ENCODE results near the gene TMEM95.

Gene TMEM95

DNA sequence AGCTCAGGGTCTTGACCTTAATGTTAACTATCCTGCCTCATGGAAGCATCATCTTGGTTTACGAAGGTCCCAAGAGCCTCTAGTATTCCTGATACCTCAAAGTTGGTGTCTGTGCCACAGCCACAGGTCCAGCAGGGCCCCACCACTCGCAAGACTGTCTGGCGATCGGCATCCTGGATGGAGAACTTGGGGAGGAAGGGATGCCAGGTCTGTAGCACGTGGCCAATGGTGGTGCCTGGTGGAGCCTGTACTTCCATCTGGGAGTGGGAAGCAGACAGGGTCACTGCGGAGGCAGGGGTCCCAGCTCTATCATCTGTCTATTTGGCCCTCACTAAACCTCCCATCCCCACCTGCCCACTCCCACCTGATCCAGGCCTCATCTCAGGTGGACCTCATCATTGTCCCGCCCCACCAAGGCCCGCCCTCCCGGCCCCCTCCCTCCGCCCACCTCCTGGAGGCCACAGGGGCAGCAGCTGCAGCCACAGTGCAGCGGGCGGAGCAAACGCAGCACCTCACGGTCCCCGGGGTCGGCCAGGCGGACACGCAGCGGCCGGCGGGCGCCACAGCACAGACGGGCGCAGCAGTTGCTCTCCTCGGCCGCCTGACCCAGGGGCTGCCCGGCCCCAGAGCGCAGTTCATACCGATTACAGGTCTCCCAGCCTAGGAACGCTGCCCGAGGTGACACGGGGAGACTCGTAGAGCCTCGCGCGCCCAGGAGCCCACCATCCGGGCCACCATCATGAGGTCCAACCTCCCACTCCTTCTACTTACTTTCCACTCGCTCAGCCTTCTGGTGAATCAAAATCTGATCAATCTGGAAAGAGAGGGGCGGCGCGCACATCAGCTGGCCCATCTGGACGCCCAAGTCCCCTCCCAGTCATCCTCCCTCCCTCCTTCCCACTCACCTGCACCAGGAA lies 38.0 kb downstream of the TMEM95 start:
- Histone ChIP-seq H3K4me1 (ENCODE audit: control insufficient read depth, insufficient read depth, low read length) (peaks cover 20% of the 10 kb centered on the region), H3K9ac (ENCODE audit: low read length in 2 of 2) (peak overlapping the region in 1 of 2 donors; percentile 73), H3K9me3 (ENCODE audit: control insufficient read depth in 2 of 2, low read length in 2 of 2) (no peaks in the 10 kb centered on the region), H3K27ac (ENCODE audit: low read length) (no peak overlapping the region), H3K4me3 (ENCODE audit: low read length in 2 of 2) (peak overlapping the region; percentile 76 to 84), H3K27me3 (ENCODE audit: control insufficient read depth in 1 of 2, insufficient read depth in 2 of 2, low read length in 2 of 2) (no peaks in the 10 kb centered on the region), H3K36me3 (ENCODE audit: control insufficient read depth in 2 of 2, insufficient read depth in 2 of 2, low read length in 2 of 2) (peaks cover 6 to 16% of the 10 kb centered on the region in 2 donors)

DNA sequence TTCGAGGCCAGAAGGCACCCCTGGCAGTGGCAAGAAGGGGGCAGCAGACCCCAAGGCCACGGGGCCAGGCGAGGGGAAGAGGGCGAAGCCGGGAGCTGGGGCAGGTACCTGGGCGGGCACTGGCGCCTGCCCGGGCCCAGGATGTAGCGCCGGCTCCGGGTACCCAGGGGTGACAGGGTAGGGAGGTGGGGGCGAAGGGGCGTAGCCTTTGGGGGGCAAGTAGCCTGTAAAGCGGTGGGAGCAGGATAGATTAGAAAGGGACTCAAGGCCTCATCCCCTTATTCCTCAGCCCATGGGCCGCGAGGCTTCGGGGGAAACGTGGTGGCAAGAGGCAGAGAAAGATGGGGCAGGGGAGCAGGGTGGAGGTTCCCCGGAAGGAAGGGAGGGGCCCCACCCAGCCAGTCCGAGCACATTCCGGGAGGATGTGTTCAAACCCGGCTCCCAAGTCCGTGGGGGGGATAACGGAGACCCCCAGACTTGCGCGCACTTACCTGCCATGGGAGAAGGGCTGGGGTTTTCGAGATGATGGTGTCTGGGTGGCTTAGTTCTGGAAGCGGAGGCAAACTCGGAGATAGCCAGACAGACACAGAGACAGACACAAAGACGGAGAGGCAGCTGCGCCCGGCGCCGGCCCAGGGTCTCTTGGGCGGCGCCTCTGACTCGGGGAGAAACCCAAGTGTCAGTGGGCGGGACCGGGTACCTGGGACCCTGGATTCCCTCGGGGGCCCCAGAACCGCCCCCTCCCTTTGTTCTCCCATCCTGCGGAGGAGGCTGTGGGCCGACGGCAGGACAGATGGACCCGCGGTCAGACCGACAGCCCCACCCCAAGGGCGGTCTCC lies 38.9 kb downstream of the TMEM95 start:
- Histone ChIP-seq H3K9ac (ENCODE audit: low read length in 2 of 2) (peak overlapping the region; percentile 73 to 84), H3K36me3 (ENCODE audit: control insufficient read depth in 2 of 2, insufficient read depth in 2 of 2, low read length in 2 of 2) (peaks cover 6 to 16% of the 10 kb centered on the region in 2 donors), H3K4me1 (ENCODE audit: control insufficient read depth, insufficient read depth, low read length) (peaks cover 20% of the 10 kb centered on the region), H3K27ac (ENCODE audit: low read length) (peak overlapping the region; percentile 69), H3K9me3 (ENCODE audit: control insufficient read depth in 2 of 2, low read length in 2 of 2) (no peaks in the 10 kb centered on the region), H3K4me3 (ENCODE audit: low read length in 2 of 2) (peak overlapping the region; percentile 76 to 84), H3K27me3 (ENCODE audit: control insufficient read depth in 1 of 2, insufficient read depth in 2 of 2, low read length in 2 of 2) (no peaks in the 10 kb centered on the region)

DNA sequence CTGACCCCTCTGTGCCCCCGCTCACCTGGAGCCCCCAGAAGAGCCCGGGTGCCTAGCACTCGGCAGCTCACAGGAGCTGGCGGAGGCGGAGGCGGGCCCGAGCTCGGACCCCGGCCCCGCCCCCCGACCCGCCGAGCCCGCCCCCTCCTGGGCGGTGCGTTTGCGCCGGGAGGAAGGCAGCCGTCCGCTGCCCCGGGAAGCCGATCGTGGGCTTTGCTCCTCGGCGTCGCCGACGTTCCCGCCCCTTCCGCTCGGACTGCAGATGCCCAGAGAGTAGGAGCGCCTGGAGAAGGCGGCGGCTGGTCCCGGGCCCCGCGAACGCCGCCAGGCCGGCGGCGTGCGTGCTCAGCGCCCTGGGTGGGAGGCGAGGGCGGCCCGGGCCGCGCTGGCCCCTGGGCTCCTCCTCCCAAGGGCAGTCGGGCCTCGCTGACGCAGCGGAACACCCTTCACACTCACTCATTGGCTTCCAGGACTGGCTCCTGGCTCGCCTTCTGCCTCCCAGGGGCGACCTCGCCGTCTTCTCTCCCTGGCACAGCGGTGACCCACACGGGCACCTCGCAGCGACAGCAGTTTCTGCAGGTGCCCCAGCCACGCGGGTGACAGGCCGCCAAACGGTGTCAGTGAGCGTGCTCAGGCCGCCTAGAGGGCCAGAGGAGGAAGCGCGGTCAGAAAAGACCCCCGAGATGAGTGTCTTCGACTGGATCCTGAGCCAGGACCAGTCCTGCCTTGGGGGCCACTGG lies 39.7 kb downstream of the TMEM95 start, which contains the start of gene PLSCR3:
PLSCR3 (minus strand) TSS at position 74 of the 740 bp plus-strand sequence. CDS start 415 bp downstream, outside the sequence.
- Histone ChIP-seq H3K27me3 (ENCODE audit: control insufficient read depth in 1 of 2, insufficient read depth in 2 of 2, low read length in 2 of 2) (no peaks in the 10 kb centered on the region), H3K36me3 (ENCODE audit: control insufficient read depth in 2 of 2, insufficient read depth in 2 of 2, low read length in 2 of 2) (peaks cover 6 to 12% of the 10 kb centered on the region in 2 donors)

DNA sequence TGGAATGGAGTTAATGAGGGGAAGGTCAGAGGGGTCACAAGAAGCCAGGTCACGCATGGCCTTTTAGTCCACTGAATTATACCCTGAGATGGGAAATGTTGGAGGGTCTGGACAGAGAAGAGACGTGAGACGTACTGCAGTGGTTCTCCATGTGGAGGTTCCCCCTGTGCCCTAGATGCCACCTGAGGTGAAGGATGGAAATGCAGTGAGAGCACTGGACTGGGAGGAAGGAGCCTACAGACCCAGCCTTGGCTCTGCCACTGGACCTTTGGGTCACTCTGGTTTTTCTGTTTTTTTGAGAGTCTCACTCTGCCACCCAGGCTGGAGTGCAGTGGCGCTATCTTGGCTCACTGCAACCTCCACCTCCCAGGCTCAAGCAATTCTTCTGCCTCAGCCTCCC lies 41.2 kb downstream of the TMEM95 start:
- Histone ChIP-seq H3K4me3 (ENCODE audit: low read length in 2 of 2) (no peak overlapping the region), H3K36me3 (ENCODE audit: control insufficient read depth in 2 of 2, insufficient read depth in 2 of 2, low read length in 2 of 2) (peaks cover 0 to 3% of the 10 kb centered on the region in 2 donors), H3K9ac (ENCODE audit: low read length in 2 of 2) (no peak overlapping the region), H3K27ac (ENCODE audit: low read length) (no peak overlapping the region), H3K27me3 (ENCODE audit: control insufficient read depth in 1 of 2, insufficient read depth in 2 of 2, low read length in 2 of 2) (no peaks in the 10 kb centered on the region), H3K4me1 (ENCODE audit: control insufficient read depth, insufficient read depth, low read length) (peaks cover 18% of the 10 kb centered on the region), H3K9me3 (ENCODE audit: control insufficient read depth in 2 of 2, low read length in 2 of 2) (no peaks in the 10 kb centered on the region)

More for the DNA sequence above, 39.7 kb downstream of the TMEM95 start, which contains the start of gene PLSCR3:
- Histone ChIP-seq H3K27ac (ENCODE audit: low read length) (peak within 1 kb of the TSS; percentile 69), H3K4me1 (ENCODE audit: control insufficient read depth, insufficient read depth, low read length) (peaks cover 20% of the 10 kb centered on the region), H3K4me3 (ENCODE audit: low read length in 2 of 2) (peak within 1 kb of the TSS; percentile 76 to 84), H3K9me3 (ENCODE audit: control insufficient read depth in 2 of 2, low read length in 2 of 2) (no peaks in the 10 kb centered on the region), H3K9ac (ENCODE audit: low read length in 2 of 2) (peak within 1 kb of the TSS; percentile 73 to 92)

DNA sequence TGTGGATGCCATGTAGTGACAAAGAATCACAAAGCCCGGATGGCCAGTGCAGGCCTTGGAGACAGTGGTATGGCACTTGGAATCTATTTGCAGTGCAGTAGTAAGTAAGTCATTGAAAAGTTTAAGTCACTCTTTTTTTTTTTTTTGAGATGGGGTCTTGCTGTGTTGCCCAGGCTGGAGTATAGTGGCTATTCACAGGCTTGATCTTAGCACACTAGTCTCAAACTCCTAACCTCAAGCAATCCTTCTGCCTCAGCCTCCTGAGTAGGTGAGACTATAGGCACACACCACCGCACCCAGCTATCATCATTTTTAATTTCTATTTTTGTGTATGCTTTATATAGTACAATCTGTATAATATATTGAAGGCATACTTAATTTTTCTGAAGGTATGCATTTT lies 43.7 kb downstream of the TMEM95 start:
- H3K36me3 ChIP-seq (ENCODE audit: control insufficient read depth in 2 of 2, insufficient read depth in 2 of 2, low read length in 2 of 2), result no peaks in the 10 kb centered on the region

DNA sequence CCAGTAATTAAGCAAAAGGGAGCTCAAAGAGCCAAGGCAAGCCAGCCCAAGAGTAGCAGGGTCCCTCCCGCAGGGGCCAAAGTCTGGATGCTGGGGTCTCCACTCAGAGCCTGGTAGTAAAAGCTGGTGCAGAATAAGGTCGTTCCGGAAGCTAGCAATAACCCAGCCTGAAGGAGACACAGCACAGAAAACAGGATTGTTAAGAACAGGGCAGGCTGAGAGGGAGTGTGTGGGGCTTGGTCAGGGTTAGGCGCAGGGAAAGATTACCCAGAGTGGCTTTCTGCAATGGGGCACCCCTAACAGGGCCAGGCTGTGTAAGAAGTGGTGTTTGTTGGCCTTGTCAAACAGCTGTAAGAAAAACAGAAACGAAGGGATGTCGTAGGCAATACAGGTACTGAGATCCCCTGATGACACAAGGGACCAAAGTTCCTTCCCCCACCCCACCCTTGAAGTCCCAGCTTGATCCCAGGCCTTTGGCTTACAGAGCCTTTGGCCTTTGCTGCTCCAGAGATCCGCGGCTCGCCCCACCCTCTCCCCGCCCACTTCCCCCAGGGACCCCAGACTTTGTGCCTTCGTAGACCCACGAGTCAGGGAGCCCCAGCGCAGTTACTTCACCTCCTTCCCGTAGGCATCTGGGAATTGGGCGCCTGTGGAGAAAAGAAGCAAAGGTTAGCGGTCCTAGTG lies 48.2 kb downstream of the TMEM95 start:
- H3K4me1 ChIP-seq (ENCODE audit: control insufficient read depth, insufficient read depth, low read length), result peaks cover 18% of the 10 kb centered on the region
- H3K36me3 ChIP-seq (ENCODE audit: control insufficient read depth in 2 of 2, insufficient read depth in 2 of 2, low read length in 2 of 2), result no peaks in the 10 kb centered on the region
- H3K9me3 ChIP-seq (ENCODE audit: control insufficient read depth in 2 of 2, low read length in 2 of 2), result no peaks in the 10 kb centered on the region
- H3K27ac ChIP-seq (ENCODE audit: low read length), result peak overlapping the region; percentile 79
- no peaks in the 10 kb centered on the region for H3K27me3 ChIP-seq (ENCODE audit: control insufficient read depth in 1 of 2, insufficient read depth in 2 of 2, low read length in 2 of 2)
- peak overlapping the region; percentile 71 to 78 for H3K9ac ChIP-seq (ENCODE audit: low read length in 2 of 2)
- H3K4me3 ChIP-seq (ENCODE audit: low read length in 2 of 2), result peak overlapping the region; percentile 81 to 82

More for the DNA sequence above, 43.7 kb downstream of the TMEM95 start:
- Histone ChIP-seq H3K9me3 (ENCODE audit: control insufficient read depth in 2 of 2, low read length in 2 of 2) (no peaks in the 10 kb centered on the region), H3K4me1 (ENCODE audit: control insufficient read depth, insufficient read depth, low read length) (peaks cover 22% of the 10 kb centered on the region), H3K4me3 (ENCODE audit: low read length in 2 of 2) (no peak overlapping the region), H3K9ac (ENCODE audit: low read length in 2 of 2) (no peak overlapping the region), H3K27ac (ENCODE audit: low read length) (no peak overlapping the region), H3K27me3 (ENCODE audit: control insufficient read depth in 1 of 2, insufficient read depth in 2 of 2, low read length in 2 of 2) (no peaks in the 10 kb centered on the region)

DNA sequence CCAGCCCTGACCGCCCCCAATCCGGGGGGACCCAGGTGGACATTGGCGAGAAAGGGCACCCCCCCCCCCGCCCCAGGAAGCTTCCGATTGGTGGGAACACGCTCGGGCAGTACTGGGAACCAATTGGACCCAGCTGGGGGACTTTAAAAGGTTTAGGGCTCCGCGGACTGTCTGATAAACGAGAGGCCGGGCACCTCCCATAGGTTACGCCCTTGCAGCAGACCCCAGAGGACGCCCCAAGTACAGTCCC lies 48.7 kb downstream of the TMEM95 start:
- Histone ChIP-seq H3K4me3 (ENCODE audit: low read length in 2 of 2) (peak overlapping the region; percentile 81 to 82), H3K27ac (ENCODE audit: low read length) (peak overlapping the region; percentile 79), H3K36me3 (ENCODE audit: control insufficient read depth in 2 of 2, insufficient read depth in 2 of 2, low read length in 2 of 2) (no peaks in the 10 kb centered on the region), H3K27me3 (ENCODE audit: control insufficient read depth in 1 of 2, insufficient read depth in 2 of 2, low read length in 2 of 2) (no peaks in the 10 kb centered on the region), H3K9ac (ENCODE audit: low read length in 2 of 2) (peak overlapping the region; percentile 71 to 78), H3K4me1 (ENCODE audit: control insufficient read depth, insufficient read depth, low read length) (peaks cover 18% of the 10 kb centered on the region), H3K9me3 (ENCODE audit: control insufficient read depth in 2 of 2, low read length in 2 of 2) (no peaks in the 10 kb centered on the region)

DNA sequence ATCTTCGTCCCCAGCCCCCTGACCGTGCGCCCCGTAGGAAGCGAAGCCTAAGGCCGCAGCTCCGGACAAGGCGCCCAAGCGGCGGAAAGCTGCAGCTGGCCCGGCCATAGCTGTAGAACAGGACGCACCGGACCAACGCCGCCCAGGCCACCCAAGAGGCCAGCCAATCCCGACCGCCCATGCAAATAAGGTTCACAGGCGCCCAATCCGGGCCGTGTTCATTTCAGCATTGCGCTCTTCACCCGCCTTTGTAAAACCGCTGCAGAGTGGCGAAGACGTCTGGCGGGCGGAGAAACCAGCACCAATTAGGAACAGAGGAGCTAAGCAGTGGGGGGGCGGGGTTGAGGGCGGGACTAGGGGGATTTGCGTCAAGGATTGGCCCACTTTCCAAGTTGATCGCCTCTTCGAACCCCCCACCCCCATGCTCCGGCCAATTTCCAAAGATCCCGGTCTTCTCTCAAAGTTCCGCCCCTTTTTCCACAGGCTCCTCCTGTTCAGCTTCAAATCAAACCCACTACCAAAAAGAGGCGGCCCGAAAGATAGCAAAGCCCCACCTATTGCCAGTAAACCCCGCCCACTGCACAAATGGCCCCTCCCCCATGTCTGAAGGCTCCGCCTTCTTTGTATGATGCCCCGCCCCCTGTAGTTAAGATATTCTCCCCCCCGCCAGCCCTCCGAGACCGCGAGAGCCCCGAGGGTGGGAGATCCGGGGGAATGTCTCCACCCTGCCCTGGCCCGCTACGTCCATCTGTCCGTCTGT lies 49.2 kb downstream of the TMEM95 start, which contains the start of gene TMEM256:
TMEM256 (minus strand) TSS at position 121 of the 760 bp plus-strand sequence; CDS start at position 108, 13 bp downstream.
- H3K9ac ChIP-seq (ENCODE audit: low read length in 2 of 2), result peak within 1 kb of the TSS; percentile 71 to 80
- peaks cover 18% of the 10 kb centered on the region for H3K4me1 ChIP-seq (ENCODE audit: control insufficient read depth, insufficient read depth, low read length)
- H3K27me3 ChIP-seq (ENCODE audit: control insufficient read depth in 1 of 2, insufficient read depth in 2 of 2, low read length in 2 of 2), result no peaks in the 10 kb centered on the region
- peaks cover 0 to 3% of the 10 kb centered on the region in 2 donors for H3K36me3 ChIP-seq (ENCODE audit: control insufficient read depth in 2 of 2, insufficient read depth in 2 of 2, low read length in 2 of 2)
- peak within 1 kb of the TSS; percentile 79 for H3K27ac ChIP-seq (ENCODE audit: low read length)
- no peaks in the 10 kb centered on the region for H3K9me3 ChIP-seq (ENCODE audit: control insufficient read depth in 2 of 2, low read length in 2 of 2)
- H3K4me3 ChIP-seq (ENCODE audit: low read length in 2 of 2), result peak within 1 kb of the TSS; percentile 81 to 82

DNA sequence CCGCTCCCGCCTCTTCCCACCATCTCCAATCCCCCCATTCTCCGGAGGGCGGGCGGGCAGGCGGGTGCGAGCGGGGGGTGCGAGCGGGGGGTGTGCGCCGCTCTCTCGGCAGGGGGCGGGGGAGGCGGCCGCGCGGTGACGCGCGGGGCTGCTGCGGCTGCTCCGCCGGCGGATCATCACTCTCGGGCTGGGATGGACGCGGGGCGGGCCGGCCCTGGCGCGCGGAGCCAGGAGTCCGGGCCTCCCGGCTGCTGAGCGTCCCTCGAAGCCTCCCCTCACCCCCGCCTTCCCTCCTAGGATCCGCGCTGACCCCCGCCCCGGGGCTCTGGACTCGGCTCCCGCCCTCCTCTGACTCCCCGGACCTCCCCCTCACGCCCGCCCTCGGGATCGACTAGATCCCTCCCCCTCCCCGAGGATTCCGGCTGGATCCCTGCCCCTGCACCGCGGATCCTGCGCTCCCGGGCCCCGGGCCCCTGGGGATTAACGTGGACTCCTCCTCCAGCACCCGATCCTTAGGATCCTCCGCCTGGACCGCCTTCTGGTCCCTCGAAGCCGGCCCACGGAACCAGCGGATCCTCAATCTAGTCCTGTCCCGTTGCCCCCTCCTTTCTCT lies 49.9 kb downstream of the TMEM95 start:
- Histone ChIP-seq H3K4me3 (ENCODE audit: low read length in 2 of 2) (peak overlapping the region; percentile 28 to 82), H3K27me3 (ENCODE audit: control insufficient read depth in 1 of 2, insufficient read depth in 2 of 2, low read length in 2 of 2) (no peaks in the 10 kb centered on the region), H3K36me3 (ENCODE audit: control insufficient read depth in 2 of 2, insufficient read depth in 2 of 2, low read length in 2 of 2) (peaks cover 6 to 8% of the 10 kb centered on the region in 2 donors), H3K4me1 (ENCODE audit: control insufficient read depth, insufficient read depth, low read length) (peaks cover 18% of the 10 kb centered on the region), H3K9ac (ENCODE audit: low read length in 2 of 2) (peak overlapping the region; percentile 64 to 80), H3K9me3 (ENCODE audit: control insufficient read depth in 2 of 2, low read length in 2 of 2) (no peaks in the 10 kb centered on the region), H3K27ac (ENCODE audit: low read length) (peak overlapping the region; percentile 79)
